HS-27A (cell line): Measurements from ENCODE around the gene ARMC3.
"Not testable (repeated sequence)": the region's sequence is repeated elsewhere in the genome, so short reads cannot be mapped to it uniquely, and the experiment has no call there.

Experiments used
- DNase-seq: peaks from one replicate; pipeline ENCODE4 v3.0.0-alpha.2; 2012; ENCODE audit warnings: low read depth, missing footprints

ARMC3 gene

DNA sequence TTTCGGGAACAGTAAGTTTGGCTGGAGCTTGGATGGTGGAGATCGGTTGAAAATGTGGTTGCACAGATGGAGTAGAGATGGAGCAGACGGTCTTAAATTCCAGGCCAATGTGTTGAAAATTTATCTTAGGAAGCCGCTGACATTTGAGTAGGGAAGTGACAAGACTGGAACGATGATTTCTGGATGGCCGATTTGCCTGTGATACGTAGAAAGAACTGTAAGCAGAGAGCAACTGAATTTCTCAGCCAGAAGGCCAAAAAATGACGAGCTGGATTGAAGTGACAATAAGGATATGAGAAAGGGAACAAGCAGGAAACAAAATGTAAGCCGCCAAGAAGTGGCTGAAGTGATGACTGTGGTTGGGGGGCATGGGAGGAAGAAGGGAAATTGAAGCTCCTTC, 687 bp upstream of the ARMC3 start:
- no peak for DNase-seq

DNA sequence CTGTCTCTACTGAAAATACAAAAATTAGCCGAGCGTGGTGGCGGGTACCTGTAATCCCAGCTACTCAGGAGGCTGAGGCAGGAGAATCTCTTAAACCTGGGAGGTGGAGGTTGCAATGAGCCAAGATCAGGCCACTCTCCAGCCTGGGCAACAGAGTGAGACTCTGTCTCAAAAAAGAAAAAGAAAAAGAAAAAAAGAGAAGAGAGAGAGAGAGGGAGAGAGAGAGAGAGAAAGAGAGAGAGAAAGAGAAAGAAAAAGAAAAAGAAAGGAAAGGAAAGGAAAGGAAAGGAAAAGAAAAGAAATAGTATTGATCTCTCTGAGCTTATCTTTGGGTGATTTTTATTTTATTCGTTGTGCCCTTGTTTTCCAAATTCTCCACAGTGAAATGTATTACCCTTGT, 1.2 kb downstream of the ARMC3 start:
- DNase-seq = not testable (repeated sequence)

DNA sequence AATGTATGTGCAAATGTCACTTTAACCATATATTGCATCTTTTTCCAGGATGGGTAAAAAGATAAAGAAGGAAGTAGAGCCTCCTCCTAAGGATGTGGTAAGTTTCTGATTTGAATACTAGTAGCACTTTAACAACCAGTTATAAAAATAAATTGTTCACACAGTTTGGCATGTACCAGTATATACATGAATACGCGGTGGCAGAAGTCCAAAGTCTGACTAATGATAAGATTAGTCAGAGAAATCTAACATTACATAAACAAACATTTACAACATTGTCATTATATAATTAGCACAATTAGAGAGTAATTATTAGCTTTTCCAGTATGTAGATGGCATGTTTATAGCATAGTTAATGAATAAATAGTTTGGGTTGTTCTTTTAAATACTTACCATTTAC, 4.1 kb downstream of the ARMC3 start:
- DNase-seq = peak; percentile 7

DNA sequence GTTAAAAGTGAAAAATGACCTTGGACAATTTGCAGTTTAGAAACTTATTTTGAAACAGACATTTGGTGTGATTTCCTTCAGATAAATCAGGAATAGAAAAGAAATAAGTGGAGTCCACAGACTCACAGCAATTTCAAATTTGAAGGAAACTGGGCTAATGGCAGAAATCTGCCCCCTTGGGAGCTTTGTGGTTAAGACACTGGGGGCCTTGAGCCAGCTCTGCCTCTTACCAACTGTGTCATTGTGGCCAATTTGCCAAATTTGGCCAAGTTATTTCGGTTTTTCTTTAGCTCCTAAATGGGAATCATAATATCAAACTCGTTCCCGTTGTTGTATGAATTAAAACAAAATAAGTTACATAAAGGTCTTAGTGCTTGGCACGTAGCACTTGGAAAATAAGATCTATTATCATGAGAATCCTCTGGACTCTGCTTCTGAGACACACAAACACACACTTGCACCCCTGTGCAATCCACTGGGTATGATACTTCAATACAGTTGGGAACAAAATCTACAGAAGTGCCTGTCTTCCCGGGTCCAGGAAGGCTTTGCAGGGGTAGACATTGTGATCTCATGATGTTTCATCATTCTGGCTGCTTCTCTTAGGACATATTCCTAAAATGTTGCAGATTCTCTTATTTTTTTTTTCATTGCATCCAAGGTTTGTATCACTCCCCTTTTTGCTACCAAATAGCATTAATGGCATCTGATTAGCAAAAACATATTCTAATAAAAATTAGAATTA, 4.9 kb downstream of the ARMC3 start:
- no peak for DNase-seq

DNA sequence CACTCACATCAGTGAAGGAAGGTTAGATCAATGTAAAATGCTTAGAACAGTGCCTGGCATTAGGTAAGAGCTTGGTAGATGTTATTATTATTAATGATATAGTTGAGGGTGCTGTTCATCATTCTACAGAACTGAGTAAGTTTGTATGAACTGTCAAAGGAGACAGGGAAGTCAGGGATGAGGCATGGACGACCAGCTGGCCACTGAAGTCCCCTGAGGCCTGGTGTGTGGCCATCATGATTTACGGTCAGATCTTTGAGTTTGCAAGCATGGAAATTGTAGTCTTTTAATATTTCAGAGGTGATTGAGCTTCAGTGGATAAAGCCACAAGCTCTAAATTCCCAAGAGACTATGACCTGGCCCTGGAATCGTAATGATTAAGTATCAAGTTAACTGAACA, 6.9 kb downstream of the ARMC3 start:
- DNase-seq = no peak

DNA sequence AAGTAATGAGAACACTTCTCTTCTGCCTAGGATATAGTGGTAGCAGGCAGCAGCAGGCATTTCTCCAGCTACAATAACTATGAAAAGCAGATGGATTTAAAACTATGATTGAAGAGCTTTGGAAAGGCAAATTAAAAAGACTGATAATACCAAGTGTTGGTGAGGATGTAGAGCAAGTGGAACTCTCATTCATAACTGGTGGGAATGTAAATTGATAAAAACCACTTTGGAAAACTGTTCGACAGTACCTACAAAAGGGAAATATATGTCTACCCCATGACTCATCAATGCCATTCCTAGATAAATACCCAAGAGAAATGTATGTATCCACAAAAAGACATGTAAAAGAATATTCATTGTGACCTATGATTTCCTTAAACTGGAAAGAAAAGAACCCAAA, 14.6 kb downstream of the ARMC3 start:
- no peak for DNase-seq

DNA sequence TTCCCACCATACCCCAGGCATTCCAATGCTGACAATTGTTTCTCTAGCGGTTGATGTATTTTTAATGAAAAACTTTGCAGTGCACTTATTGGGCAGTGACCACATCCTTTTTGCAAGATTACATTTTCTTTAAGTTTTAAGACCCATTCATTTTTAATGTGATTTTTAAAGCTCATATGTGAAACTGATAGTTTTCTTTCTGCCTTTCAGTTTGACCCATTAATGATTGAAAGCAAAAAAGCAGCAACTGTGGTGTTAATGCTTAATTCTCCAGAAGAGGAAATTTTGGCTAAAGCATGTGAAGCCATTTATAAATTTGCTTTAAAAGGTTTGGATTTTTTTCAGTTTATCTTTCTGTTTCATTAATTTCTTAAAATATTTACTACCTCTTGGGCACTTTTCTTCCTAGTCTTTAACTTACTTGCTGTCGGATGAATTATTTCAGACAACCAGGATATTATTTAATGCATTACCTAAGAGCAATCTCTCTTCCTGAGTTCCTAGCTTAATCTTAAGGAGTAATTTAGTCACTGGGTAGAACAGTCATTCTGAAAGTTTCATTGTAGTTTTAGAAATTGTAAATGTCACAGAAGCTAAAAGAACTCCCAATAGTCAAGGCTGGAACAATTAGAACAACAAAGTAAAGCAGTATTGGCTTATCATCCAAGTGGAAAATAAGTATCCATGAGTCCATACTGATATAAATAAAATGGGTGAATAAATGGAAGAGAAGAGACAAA, 18.3 kb downstream of the ARMC3 start:
- DNase-seq = no peak

DNA sequence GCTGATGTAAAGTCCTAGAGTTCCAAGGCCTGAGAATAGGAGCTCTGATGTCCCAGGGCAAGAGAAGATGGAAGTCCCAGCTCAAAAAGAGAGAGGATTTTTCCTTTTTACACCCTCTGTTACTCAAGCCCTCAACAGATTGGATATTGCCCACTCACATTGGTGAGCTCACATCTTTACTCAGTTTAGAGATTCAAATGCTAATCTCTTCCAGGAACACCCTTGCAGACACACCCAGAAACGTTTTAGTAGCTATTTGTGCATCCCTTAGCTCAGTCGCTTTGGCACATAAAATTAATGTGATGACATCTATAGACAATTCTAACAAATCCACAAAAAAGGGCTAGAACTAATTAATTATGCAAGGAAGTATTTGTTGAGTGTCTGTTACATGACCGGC, 27.1 kb downstream of the ARMC3 start:
- no peak for DNase-seq

DNA sequence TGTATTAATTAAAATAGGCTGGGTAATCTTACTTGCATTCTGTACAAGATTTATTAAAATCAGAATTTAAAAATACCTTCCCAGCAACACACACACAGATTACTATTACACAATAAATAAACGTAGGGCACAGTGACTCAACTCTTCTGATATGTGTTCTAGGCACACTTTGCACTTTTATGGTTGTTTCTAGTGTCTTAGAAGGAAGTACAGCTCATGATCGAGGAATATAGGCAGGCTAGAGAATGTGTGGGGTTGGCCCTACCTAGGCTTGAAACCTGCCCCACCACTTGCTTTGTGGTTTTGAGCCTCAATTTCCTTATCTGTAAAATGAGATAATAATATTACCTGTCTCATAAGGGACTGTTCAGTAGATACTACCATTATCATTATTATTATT, 30.5 kb downstream of the ARMC3 start:
- DNase-seq = no peak

DNA sequence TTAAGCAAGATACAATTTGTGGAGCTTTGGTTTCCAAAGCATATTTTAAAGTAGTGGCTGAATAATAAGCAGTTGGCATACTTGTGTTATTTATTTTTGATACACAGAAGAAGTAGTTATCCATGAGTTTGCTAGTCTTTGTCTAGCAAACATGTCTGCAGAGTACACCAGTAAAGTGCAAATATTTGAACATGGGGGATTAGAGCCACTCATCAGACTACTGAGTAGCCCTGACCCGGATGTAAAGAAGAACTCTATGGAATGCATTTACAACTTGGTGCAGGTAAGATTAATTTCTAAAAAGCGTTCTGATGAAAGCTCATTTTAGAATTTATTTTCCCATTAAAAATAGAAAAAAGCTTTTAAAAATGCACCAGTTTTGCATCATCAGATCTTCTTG, 31.4 kb downstream of the ARMC3 start:
- DNase-seq = no peak

DNA sequence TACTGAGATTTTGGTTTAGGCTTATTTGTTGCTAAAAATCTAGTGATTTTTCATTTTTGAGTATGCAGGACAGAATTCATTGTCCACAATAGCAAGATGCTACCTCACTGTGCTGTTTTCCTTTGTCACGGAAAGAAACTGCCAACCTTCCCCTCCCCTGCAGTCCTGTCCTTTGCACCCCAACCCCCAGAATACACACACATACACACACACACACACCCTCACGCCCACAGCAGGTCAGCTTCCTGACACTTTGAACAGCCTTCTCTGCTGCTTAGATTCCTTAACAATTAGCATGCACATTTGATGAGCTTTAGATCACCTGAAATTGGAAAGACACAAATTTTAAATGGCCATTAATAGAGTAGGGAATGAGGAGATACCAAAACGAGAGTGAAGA, 32.1 kb downstream of the ARMC3 start:
- no peak for DNase-seq

DNA sequence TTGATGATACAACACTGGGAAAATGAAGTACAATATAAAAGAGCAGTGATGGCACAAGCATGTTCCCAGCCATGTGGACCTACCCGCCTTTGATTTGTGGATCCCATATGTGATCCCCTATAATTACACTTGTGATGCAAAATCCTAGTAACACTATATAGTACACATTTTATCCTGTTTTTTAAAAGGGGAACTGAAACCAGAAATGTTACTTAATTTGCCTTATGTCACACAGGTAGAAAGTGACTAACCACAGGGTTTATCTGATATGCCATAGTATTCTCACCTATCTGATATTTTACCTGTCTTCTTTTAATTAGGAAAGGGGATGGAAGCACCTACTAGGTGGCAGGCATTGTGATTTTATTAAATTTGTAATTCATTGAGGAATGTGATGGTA, 35.0 kb downstream of the ARMC3 start:
- DNase-seq = no peak

DNA sequence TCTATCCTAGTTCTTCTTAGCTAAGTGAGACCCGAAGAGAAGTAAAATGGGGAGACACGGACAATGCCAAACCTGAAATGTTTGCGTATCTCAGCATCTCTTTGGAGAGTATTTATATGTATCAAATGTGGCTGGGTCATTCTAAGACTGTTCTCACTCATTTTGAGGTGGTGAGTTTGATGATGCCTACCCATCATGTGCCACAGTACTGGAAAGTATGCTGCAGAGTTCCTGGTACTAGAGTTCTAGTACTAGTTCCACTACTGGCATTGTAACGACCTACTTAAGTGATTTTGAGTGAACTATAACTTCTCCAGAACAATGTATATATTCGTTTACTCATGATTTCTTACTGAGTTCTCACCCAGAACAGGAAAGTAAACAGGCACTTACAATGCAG, 41.9 kb downstream of the ARMC3 start:
- DNase-seq = no peak

DNA sequence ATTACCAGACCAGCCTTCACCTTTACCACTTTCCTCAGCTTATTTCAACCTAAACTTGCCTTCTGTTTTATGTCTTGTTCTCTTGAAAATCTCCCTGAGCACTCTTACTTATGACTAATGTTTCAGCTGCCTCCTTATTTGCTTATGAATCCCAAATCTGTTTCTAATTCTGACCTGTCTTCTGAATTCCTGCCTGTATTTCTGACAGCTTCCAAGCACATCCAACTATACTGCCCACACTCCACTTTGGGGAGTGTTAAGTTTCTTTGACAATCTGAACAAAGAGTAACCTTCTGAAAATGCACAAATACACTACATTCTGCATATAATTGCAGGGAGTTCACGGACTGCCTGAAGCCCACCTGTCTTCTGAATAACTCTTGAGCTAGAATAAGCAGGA, 48.7 kb downstream of the ARMC3 start:
- DNase-seq = no peak

DNA sequence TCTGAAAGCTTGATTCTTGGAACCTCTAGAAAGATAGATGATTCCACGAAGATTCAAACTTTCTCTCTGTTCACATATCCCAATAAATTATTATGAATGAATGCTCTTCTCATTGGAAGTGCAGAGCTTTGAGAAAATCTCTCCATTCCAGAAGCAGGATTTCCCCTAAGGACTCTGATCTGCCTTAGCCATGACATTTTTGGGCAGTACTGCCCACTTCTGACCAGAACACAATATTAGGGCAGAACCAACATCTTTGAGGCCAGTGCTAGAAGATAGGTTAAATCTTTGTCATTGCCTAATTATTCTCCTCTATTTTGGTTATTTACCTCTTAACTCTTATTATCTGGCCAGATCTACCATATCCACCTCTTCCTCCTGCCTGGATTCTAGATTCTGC, 49.9 kb downstream of the ARMC3 start:
- no peak for DNase-seq

DNA sequence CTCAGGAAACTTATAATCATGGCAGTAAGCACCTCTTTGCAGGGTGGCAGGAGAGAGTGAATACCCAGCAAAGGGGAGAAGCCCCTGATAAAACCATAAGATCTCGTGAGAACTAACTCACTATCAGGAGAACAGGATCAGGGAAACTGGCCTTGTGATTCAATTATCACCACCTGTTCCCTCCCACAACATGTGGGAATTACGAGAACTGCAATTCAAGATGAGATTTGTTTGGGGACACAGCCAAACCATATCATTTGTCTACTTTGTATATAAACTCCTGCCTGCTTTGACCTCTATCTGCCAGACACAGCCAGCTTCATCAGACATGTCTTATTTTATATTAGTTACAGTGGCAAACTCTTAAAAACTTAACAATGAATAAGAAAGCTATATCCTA, 50.4 kb downstream of the ARMC3 start:
- no peak for DNase-seq

DNA sequence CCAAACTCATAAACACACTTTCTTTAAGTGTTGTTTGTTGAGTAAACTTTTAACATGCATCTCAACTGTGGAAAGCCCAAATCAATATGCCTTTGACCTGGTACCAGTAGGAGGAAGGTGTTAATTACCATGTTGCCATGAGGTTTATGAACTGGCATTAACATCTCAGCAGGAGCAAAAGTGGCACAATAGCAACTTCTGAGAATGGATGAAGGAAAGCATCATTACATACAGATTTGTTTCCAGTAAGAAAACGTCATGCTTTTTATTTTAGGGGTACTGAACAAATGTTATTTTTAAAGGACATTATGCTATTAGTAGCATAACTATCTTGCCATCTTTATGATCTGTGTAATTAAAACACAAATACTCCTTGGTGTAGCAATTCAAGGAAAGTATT, 51.1 kb downstream of the ARMC3 start:
- DNase-seq = no peak

DNA sequence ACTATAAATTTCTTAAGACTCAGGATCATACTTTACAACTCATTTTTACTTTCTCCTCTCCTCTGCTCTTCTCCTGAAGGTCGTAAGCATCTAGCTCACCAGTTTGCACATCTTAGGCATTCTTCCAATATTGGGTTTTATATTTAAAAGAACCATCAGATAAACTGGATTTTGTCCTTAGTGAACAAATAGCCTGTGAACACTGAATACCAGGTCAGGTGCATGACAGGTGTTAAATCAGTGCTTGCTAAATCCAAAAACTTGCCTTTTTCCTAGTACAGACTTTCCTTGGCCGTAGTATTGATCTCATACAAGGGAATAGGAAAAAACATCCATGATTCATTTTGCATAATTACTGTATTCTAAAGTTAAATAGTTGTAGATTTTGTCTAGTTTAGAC, 53.0 kb downstream of the ARMC3 start:
- no peak for DNase-seq

DNA sequence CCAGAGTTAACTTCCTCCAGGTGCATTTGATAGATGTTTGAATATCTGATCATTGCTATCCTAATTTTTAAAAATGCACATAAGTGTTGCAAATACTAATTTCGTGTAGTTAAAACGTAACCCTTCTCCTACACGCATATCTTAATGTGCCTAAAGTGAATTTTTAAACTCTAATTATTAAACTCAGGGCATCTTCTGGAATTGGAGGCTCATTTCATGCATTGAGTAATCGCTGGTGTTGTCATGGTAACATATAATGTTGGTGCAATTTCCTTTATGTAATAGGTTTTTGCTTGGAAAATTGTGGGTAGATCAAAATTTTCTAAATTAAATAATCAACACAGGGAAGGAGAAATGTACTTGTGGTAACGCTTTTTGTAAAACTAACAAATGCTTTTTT, 56.2 kb downstream of the ARMC3 start:
- no peak for DNase-seq

DNA sequence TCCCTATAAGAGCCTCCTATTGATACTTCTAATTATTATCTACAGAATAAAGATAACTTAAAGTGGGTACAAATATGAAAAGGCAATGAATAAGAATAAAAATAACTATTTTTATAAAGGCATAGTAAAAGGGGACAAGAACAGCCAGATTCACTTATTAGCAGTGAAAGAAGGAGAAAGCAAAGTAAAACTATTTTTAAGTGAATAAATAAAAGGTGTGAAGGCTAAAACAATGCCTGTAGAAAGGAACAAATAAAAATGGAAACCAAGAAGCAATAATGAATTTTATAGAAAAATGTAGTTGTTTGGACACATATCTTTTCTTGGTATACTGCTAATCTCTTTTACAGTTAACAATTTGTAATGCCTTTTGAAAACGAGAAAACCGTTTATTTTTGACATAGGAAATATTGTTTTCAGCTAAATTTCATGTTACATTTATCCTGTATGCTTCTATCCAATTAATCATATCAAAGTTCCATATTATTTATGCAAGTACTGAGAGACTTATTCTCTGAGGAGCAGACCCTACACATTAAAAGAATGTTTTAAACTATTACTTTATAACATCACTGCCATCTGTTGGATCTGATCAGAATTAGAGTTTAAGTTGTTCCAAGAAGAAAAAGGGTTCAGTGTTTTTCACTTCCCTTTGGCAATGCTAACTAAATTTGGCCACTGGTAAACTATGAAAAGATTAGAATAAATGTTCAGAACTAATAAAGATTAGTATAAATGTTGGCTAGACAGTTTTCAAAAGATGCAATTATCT, 59.1 kb downstream of the ARMC3 start:
- DNase-seq = no peak

DNA sequence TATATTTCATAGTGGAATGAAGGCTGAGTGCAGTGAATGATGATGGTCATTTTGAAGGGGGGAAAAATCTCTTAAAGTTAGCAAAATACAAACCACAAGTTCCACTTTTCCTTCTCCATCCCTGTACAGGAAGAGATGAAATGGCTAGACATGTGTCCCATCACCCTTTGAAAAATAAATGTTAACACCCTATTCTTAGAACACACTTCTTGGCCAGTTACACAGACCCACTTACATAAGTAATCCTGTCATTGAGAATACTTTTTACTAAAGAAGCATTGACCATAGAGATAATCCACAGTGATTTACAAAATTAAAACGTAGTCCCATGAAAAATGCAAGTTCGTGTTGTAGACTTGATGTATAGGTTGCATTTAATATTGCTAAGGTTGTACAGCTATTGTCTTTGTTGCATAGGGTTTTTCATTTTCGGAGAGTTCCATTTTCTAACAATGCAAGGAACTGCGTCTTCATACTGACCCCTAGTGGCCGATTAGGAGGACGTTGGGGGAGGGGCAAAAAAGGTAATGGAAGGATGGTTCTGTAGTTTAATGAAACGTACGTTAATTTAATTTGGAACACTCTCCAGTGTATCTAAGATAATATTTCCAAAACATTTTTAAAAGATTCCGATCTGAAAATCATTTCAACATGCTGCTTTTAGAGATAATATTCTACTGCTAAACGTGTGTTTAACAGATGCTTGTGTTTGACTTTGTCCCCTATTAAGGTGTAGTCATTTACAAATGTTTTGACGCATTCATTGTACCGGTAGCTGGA, 60.9 kb downstream of the ARMC3 start:
- no peak for DNase-seq

DNA sequence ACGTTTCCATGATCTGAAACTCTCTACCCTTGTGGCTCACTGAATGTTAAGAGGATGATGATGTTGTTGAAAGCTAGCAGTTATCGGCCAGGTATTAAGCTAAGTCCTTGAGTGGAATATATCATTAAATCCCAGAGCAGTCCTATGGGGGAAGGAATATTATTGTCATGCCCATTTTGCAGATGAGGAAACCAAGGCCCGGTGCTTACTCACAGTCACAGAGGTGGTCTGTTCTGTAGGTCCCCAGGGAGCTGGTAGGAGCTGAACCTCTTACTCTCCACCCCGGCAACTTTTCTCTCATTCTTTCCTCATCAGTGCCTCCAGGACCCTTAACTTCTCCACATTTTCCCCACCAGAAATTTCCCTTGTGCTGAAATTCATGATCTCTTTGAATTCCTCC, 62.6 kb downstream of the ARMC3 start:
- DNase-seq = no peak
